Measurements from ENCODE around the gene TM4SF1. TPM values are rescaled to one million over a fixed set of nuclear protein-coding genes. Genes with fewer than 3 reads are reported as not detected.

TM4SF1 gene
- polyA plus RNA-seq, 1 donor (not counting 4 experiments of a cell fraction or from before 2014, with no cell fraction given) = 375 TPM

GRCh38 chr3:149403443-149403842, 26.0 kb upstream of the TM4SF1 start:
- Histone ChIP-seq H3K4me3 (ENCODE audit: control insufficient read depth in 2 of 3, extremely low read depth in 1 of 3, insufficient read depth in 2 of 3, low read depth in 1 of 3, low read length in 3 of 3) (no peak overlapping the region), H4K20me1 (ENCODE audit: control insufficient read depth, extremely low read depth, insufficient read depth, low read length) (no peaks in the 10 kb centered on the region), H3K36me3 (ENCODE audit: control insufficient read depth in 2 of 2, extremely low read depth in 1 of 2, insufficient read depth in 2 of 2, low read length in 2 of 2) (no peaks in the 10 kb centered on the region), H3K4me2 (ENCODE audit: control insufficient read depth, extremely low read depth, insufficient read depth, low read depth, low read length) (no peak overlapping the region), H3K79me2 (ENCODE audit: control insufficient read depth, insufficient read depth, low read length) (no peaks in the 10 kb centered on the region), H3K4me1 (ENCODE audit: control insufficient read depth, extremely low read depth, insufficient read depth, low read length) (no peaks in the 10 kb centered on the region), H3K9me1 (ENCODE audit: control insufficient read depth, extremely low read depth, insufficient read depth, low read length) (no peaks in the 10 kb centered on the region), H3K9ac (ENCODE audit: control insufficient read depth, extremely low read depth, insufficient read depth, low read length) (no peak overlapping the region), H3K27me3 (ENCODE audit: control insufficient read depth, extremely low read depth, insufficient read depth, low read length) (no peaks in the 10 kb centered on the region), H3K27ac (ENCODE audit: control insufficient read depth, insufficient read depth, low read length) (no peak overlapping the region), H2AFZ (ENCODE audit: control insufficient read depth, low read length) (no peak overlapping the region), H3K9me3 (ENCODE audit: control insufficient read depth, low read depth, low read length) (no peaks in the 10 kb centered on the region)
- DNase-seq (ENCODE audit: low read depth, low spot score) = no peak
- dilution Hi-C loops (cut with MboI; ENCODE audit: extremely low pct_ligation_motif_present, low sequenced_read_pairs) = no loop called here
- FAIRE-seq = no peak
- TF ChIP-seq CTCF (optimal IDR thresholded peaks at IDR 0.05 in 1 of 3, IDR thresholded peaks at IDR 0.05 in 1 of 3, conservative IDR thresholded peaks at IDR 0.05 in 1 of 3; ENCODE audit: extremely low read depth in 1 of 3, insufficient read depth in 2 of 3, low read length in 3 of 3) = no peak
- TF ChIP-seq EZH2 (IDR thresholded peaks at IDR 0.05; ENCODE audit: low read length) = no peak

- FAIRE-seq (no peak), DNase-seq (ENCODE audit: low read depth, low spot score) (no peak)
- H3K27ac ChIP-seq (ENCODE audit: control insufficient read depth, insufficient read depth, low read length) = no peak overlapping the region
- no peak overlapping the region for H2AFZ ChIP-seq (ENCODE audit: control insufficient read depth, low read length)
- TF ChIP-seq EZH2 (IDR thresholded peaks at IDR 0.05; ENCODE audit: low read length) = no peak
- no peak for TF ChIP-seq CTCF (optimal IDR thresholded peaks at IDR 0.05 in 1 of 3, IDR thresholded peaks at IDR 0.05 in 1 of 3, conservative IDR thresholded peaks at IDR 0.05 in 1 of 3; ENCODE audit: extremely low read depth in 1 of 3, insufficient read depth in 2 of 3, low read length in 3 of 3)
- H3K9me1 ChIP-seq (ENCODE audit: control insufficient read depth, extremely low read depth, insufficient read depth, low read length) = no peaks in the 10 kb centered on the region
- H3K79me2 ChIP-seq (ENCODE audit: control insufficient read depth, insufficient read depth, low read length) = no peaks in the 10 kb centered on the region
- H3K36me3 ChIP-seq (ENCODE audit: control insufficient read depth in 2 of 2, extremely low read depth in 1 of 2, insufficient read depth in 2 of 2, low read length in 2 of 2) = no peaks in the 10 kb centered on the region
- H3K27me3 ChIP-seq (ENCODE audit: control insufficient read depth, extremely low read depth, insufficient read depth, low read length) = no peaks in the 10 kb centered on the region
- no peak overlapping the region for H3K4me3 ChIP-seq (ENCODE audit: control insufficient read depth in 2 of 3, extremely low read depth in 1 of 3, insufficient read depth in 2 of 3, low read depth in 1 of 3, low read length in 3 of 3)
- no peaks in the 10 kb centered on the region for H3K4me1 ChIP-seq (ENCODE audit: control insufficient read depth, extremely low read depth, insufficient read depth, low read length)
- H3K9me3 ChIP-seq (ENCODE audit: control insufficient read depth, low read depth, low read length) = no peaks in the 10 kb centered on the region
- no peaks in the 10 kb centered on the region for H4K20me1 ChIP-seq (ENCODE audit: control insufficient read depth, extremely low read depth, insufficient read depth, low read length)
- no peak overlapping the region for H3K4me2 ChIP-seq (ENCODE audit: control insufficient read depth, extremely low read depth, insufficient read depth, low read depth, low read length)
- dilution Hi-C loops (cut with MboI; ENCODE audit: extremely low pct_ligation_motif_present, low sequenced_read_pairs) = no loop called here
- no peak overlapping the region for H3K9ac ChIP-seq (ENCODE audit: control insufficient read depth, extremely low read depth, insufficient read depth, low read length)
Measured at GRCh38 chr3:149402481-149402880, 25.0 kb upstream of the TM4SF1 start.

Measured in keratinocyte (primary cell).